Gastroesophageal sphincter (tissue), 4 donors: ENCODE results near the gene KIAA1217. TPM values are rescaled to one million over a fixed set of nuclear protein-coding genes. Genes with fewer than 3 reads are reported as not detected.

Experiments used
- ATAC-seq: fragments of 150-250 bp; one replicate; pipeline ENCODE4 v1.9.1; 2016; ENCODE audit warnings: mild to moderate bottlenecking, moderate library complexity
- H3K27ac ChIP-seq, 4 donors: fragments of 200-600 bp; sonication (generic) in 3 of 4; 1 replicate in 3 of 4; 2 replicates in 1 of 4; pipeline ENCODE4 v1.5.1; 2016 to 2019
- H3K27me3 ChIP-seq: fragments of 200-600 bp; sonication (generic); one replicate; pipeline ENCODE4 v1.5.1; 2019
- H3K36me3 ChIP-seq, 2 donors: fragments of 200-600 bp; sonication (generic); one replicate each; pipeline ENCODE4 v1.5.1; 2019; ENCODE audit warnings: control low read depth in 1 of 2
- H3K4me1 ChIP-seq, 3 donors: fragments of 200-600 bp; sonication (generic); 1 replicate in 2 of 3; 2 replicates in 1 of 3; pipeline ENCODE4 v1.5.1; 2016 to 2019; ENCODE audit warnings: control low read depth in 2 of 3
- H3K4me3 ChIP-seq, 2 donors: fragments of 200-600 bp; sonication (generic); one replicate each; pipeline ENCODE4 v1.5.1; 2019; ENCODE audit warnings: mild to moderate bottlenecking in 1 of 2, moderate library complexity in 1 of 2
- H3K9me3 ChIP-seq, 3 donors: fragments of 200-600 bp; sonication (generic); one replicate each; pipeline ENCODE4 v1.5.1; 2017 to 2019; ENCODE audit warnings: control low read depth in 2 of 3
- CTCF ChIP-seq, 4 experiments: fragments of 200-600 bp in 2 of 4; fragments of 450-650 bp in 2 of 4; sonication (generic) in 1 of 4; IDR thresholded peaks; one replicate each; pipeline ENCODE4 v1.5.1; 2017 to 2019; ENCODE audit warnings: antibody characterized with exemption in 4 of 4, mild to moderate bottlenecking in 2 of 4, moderate library complexity in 2 of 4
- EP300 ChIP-seq: sonication (generic); formaldehyde crosslinking; IDR thresholded peaks from one replicate; pipeline ENCODE4 v1.6.1; 2017; ENCODE audit warnings: antibody characterized with exemption, mild to moderate bottlenecking
- POLR2A ChIP-seq, 2 donors: fragments of 450-650 bp; IDR thresholded peaks; one replicate each; pipeline ENCODE4 v1.6.1; 2017; ENCODE audit warnings: antibody characterized with exemption in 2 of 2, mild to moderate bottlenecking in 2 of 2, moderate library complexity in 1 of 2
- POLR2AphosphoS5 ChIP-seq: sonication (generic); formaldehyde crosslinking; IDR thresholded peaks from one replicate; pipeline ENCODE4 v1.6.1; 2017; ENCODE audit warnings: antibody characterized with exemption
- WGBS, 2 donors: methylation state at CpG; one replicate each; pipeline ENCODE4 v1.1.5; 2018; ENCODE audit warnings: low coverage in 1 of 2; 5-methylcytosine and 5-hydroxymethylcytosine counted together
- total RNA-seq, 4 donors: library from RNA; depleted of rRNA; stranded (reverse); fragments of >200 nt; gene quantifications; one replicate each; pipeline ENCODE4 v1.1.0, GENCODE V29; 2016

Gene KIAA1217
- total RNA-seq, 4 donors from 2014 or later = 9.7 to 15.3 (median 12.7) TPM

DNA sequence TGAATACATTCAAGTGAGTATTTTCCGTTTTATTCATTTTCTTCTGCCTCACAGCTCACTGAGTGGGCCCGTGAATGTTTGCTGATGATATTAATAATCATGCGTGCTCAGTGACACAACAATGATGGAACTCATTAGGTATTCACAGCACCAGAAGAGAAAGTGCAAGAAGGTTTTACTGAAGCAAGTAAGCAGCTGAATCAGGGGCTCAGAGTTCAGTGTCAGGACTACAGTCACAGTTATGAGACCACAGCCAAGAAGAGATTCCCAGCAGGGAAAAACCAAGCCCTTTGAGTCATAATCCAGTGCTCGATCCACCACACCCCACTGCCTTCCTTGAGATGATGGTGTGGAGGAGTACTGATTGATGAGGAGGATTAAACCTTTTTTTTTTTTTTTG is 247.4 kb downstream of the KIAA1217 start:
- TF ChIP-seq EP300 = no peak
- TF ChIP-seq POLR2A (IDR thresholded peaks at IDR 0.05) = no peak
- no peak for TF ChIP-seq CTCF (IDR thresholded peaks at IDR 0.05)
- TF ChIP-seq POLR2AphosphoS5 = no peak
- H3K27ac ChIP-seq = peak overlapping the region in 1 of 4 donors; percentile 43
- H3K36me3 ChIP-seq = no peaks in the 10 kb centered on the region
- peaks cover 0 to 7% (median 0%) of the 10 kb centered on the region in 3 donors for H3K4me1 ChIP-seq
- WGBS, 2 donors = 37 to 68% methylated on average over 3 to 4 of the region's 4 CpGs
- no peaks in the 10 kb centered on the region for H3K27me3 ChIP-seq
- H3K4me3 ChIP-seq = no peak overlapping the region
- ATAC-seq = peak; percentile 78
- no peaks in the 10 kb centered on the region for H3K9me3 ChIP-seq

DNA sequence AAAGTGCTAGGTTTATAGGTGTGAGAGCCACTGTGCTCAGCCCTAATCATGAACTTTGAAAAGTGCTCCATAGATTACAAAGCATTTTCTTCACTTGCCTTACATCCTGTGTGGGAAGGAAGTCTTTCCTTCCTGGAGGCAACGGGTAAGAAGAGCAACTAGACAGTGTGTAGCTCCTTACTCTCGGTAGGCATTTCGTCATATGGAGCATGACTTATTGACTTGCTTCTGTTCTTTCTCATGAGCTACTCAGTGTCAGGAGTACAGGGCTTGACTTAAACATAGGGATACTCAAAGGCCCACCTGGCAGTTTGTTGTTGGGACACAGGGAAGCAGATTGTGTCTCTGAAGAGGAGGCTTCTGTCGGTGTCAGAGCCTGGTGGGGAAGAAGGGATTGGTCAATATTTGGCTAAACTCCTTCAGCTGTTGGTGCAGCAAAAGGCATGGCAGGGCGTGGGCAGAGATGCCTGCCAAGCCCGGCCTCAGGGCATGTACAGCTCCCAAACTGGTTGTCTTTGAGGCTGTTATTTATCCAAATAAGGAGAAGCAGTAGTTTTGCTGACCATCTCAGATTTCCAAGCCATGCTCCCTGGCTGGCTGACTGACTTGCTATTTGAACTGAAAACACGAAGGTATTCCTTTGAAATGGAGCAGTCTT is 248.9 kb downstream of the KIAA1217 start:
- peak overlapping the region in 2 of 4 donors; percentile 11 to 15 for H3K27ac ChIP-seq
- TF ChIP-seq POLR2AphosphoS5 (no peak), POLR2A (IDR thresholded peaks at IDR 0.05) (no peak)
- H3K4me3 ChIP-seq = no peak overlapping the region
- ATAC-seq = no peak
- H3K4me1 ChIP-seq = peaks cover 0 to 9% (median 0%) of the 10 kb centered on the region in 3 donors
- no peaks in the 10 kb centered on the region for H3K36me3 ChIP-seq
- H3K27me3 ChIP-seq = no peaks in the 10 kb centered on the region
- H3K9me3 ChIP-seq = no peaks in the 10 kb centered on the region
- 84 to 91% methylated on average over 2 to 4 of the region's 7 CpGs for WGBS, 2 donors

DNA sequence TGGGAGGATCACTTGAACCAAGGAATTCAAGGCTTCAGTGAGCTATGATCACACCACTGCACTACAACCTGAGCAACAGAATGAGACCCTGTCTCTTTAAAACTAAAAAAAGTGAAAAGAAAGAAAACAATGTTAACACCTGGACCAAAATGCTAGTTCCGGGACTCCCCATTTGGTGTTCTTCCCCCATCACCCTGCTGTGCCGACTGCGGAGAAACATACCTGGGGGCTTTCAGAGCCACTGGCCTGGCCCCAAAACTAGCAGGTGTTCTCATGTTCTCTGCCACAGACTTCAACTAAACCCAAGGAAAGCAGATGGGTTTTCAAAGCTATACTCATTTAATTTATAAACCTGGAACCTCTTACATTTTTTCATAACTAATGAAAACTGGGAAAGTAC is 250.9 kb downstream of the KIAA1217 start:
- 96% methylated on average over 3 of the region's 3 CpGs; no CpG with 5 or more reads in 1 of the 2 donors for WGBS, 2 donors
- no peak for ATAC-seq
- Histone ChIP-seq H3K9me3 (no peaks in the 10 kb centered on the region), H3K27ac (no peak overlapping the region), H3K36me3 (no peaks in the 10 kb centered on the region), H3K27me3 (no peaks in the 10 kb centered on the region), H3K4me3 (no peak overlapping the region), H3K4me1 (peaks cover 0 to 20% (median 0%) of the 10 kb centered on the region in 3 donors)
- TF ChIP-seq POLR2A (IDR thresholded peaks at IDR 0.05) (no peak), POLR2AphosphoS5 (no peak), CTCF (IDR thresholded peaks at IDR 0.05) (no peak), EP300 (no peak)

GRCh38 chr10:24462291-24462813 is 253.4 kb downstream of the KIAA1217 start:
- H3K4me1 ChIP-seq = peaks cover 0 to 22% (median 0%) of the 10 kb centered on the region in 3 donors
- peak; percentile 28 for TF ChIP-seq POLR2AphosphoS5
- TF ChIP-seq CTCF (IDR thresholded peaks at IDR 0.05) = no peak
- no peak for TF ChIP-seq EP300
- no peak for TF ChIP-seq POLR2A (IDR thresholded peaks at IDR 0.05)
- no peaks in the 10 kb centered on the region for H3K36me3 ChIP-seq
- 59 to 60% methylated on average over 3 to 7 of the region's 7 CpGs for WGBS, 2 donors
- no peaks in the 10 kb centered on the region for H3K27me3 ChIP-seq
- ATAC-seq = peak; percentile 62
- no peaks in the 10 kb centered on the region for H3K9me3 ChIP-seq
- peak overlapping the region in 2 of 4 donors; percentile 35 to 47 for H3K27ac ChIP-seq
- no peak overlapping the region for H3K4me3 ChIP-seq

DNA sequence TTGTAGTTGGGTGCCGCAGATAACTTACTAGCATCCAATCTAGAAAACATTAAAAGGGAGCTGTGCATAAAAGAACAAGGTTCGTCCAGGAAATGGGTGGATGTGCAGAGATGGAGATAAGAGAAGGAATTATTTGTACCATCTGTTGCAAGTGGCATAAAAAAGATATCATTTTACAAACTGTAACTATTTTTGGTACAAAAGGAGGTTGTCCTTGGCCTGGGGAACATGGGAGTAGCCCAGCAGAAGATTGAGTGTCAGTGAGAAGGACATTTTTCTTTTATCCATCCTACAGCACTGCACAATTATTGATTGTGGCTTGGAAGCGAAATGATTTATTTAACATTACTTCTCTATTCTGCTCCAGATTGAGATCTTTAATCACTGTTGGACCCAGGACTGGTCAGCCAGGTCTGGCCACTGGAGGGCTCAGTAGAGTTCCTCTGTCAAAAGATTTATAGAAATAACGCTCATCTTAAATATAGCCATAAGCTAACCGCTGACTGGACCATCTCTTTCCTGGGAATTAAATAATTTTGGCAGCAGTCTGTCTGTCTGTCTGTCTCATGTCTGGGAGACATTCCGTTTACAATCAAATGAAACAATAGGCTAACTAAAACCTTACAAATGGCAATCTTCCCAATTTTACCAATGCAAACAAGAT is 254.1 kb downstream of the KIAA1217 start:
- no peak for ATAC-seq
- TF ChIP-seq POLR2A (IDR thresholded peaks at IDR 0.05) (no peak), POLR2AphosphoS5 (no peak), CTCF (IDR thresholded peaks at IDR 0.05) (peak in 1 of 4 experiments; percentile 13)
- no peaks in the 10 kb centered on the region for H3K36me3 ChIP-seq
- no peaks in the 10 kb centered on the region for H3K9me3 ChIP-seq
- H3K27ac ChIP-seq = peak overlapping the region in 3 of 4 donors; percentile 35 to 58 (median 47)
- H3K4me1 ChIP-seq = peaks cover 0 to 22% (median 0%) of the 10 kb centered on the region in 3 donors
- WGBS, 2 donors = 57 to 71% methylated on average over 6 of the region's 6 CpGs
- H3K27me3 ChIP-seq = no peaks in the 10 kb centered on the region
- H3K4me3 ChIP-seq = no peak overlapping the region
